Measurements from ENCODE around the gene NPRL2.

Gene NPRL2

DNA sequence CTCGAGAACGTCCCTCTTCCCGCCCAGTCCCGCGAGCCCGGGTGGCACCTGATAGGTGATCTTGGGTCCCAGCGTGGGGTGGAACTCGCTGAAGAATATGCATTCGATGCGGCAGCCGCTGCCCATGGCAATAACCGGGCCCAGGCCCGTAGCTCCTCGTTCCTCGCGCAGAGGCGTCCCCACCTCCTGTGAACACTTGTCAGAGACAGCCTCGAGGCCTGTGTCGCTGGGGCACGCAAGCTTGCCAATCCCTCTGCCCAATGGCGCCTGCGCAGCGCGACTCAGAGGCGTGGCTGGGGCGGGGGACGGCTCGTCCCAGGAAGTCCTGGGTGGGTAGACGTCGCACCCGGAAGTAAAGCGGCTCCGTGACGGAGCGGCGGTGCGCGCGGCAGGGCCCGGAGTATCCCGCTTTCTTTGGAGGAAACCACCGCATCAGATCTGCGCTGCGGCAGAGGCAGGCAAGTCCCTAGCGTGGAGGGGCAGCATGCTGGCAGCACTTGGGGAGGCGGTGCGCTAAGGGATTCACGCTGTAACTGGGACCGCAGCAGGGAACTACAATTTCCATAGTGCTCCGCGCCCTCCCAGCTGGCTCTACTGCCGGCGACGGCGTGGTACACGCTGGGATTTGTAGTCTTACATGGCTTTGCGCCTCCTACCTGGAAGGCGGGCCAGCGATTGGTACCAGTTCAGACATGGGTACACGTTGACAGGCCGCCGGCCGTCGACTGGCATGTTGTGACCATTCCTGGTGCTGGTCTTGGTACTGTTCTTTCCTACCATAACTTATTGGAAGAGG is at the start of gene NPRL2, which contains the start of gene CYB561D2:
Gene NPRL2, minus strand, starts transcription at position 249 of the 796 bp plus-strand sequence. Its CDS starts 123 bp downstream, at position 126.
Gene CYB561D2, plus strand, starts transcription at position 336 of the 796 bp plus-strand sequence. CDS start 572 bp downstream, outside the sequence.
- DNase-seq = peak; percentile 99

DNA sequence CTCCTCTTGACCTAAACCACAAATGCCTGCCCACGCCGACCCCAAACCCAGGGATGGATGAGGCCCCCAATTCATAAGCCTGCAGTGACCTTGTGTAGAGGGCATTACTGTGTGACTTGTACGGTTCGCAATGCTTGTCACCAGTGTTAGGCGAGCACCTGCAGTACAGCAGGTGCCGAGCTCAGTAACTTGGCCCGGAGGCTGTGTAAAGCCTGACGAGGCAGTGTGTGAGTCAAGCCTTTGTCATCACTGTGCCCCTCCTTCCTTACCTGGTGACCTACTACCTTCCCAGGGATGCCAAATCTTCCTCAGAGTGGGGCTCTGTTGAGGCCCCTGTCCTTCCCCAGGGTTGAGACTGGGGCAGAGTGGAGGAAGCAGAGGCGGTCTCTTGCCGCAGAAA is 45.9 kb upstream of the NPRL2 start:
- no peak for DNase-seq

GRCh38 chr3:50395070-50395860 is 44.7 kb upstream of the NPRL2 start:
- no peak for DNase-seq

DNA sequence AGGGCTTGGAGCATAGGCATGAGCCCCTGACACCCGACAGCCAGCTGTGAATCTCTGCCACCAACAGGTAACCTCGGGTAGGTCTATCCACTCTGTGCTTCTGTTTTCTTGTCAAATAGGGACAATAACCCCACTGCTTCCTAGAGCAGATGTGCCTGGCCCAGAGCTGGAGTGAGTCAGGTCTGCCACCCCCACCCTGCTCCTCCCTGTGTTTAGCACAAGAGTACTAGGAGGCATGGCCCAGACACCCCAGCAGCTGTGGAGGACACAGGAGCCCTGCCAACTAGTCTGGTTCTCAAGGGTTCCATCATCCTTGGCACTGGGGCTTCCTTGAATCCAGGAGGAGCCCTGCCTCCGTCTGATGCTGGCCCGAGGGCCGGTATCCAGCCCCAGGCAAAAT is 42.5 kb upstream of the NPRL2 start:
- DNase-seq = no peak

DNA sequence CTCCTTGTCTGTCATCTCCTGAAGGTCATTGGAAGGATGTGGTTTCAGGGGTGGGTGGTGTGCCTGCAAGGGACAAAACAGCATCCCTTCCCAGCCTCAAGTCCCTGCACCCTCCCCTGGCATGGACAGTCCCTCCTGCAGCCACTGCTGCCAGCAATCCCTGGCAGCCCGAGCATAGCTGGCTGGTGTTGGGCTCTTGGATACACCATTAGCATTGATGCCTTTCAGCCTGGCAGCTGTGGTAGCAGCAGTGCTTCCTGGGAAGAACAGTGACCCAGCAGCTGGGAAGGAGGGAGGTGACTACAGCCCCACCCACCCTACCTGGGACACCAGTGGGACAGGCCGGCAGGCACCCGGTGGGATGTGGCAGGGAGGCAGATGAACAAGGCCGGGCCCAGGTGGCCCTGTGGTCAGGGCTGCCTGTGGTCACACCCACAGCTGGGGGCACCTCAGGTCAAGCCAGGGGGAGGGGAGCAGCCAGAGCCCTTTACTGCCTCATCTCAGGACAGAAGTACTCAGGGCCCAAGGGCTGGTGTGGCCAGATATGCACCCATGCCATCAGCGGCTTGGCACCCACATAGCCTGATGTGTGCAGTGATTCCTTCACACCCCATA is 41.6 kb upstream of the NPRL2 start:
- DNase-seq = no peak

- peak; percentile 53 for DNase-seq
These were observed 40.1 kb upstream of the NPRL2 start for GRCh38 chr3:50390508-50391224.

DNA sequence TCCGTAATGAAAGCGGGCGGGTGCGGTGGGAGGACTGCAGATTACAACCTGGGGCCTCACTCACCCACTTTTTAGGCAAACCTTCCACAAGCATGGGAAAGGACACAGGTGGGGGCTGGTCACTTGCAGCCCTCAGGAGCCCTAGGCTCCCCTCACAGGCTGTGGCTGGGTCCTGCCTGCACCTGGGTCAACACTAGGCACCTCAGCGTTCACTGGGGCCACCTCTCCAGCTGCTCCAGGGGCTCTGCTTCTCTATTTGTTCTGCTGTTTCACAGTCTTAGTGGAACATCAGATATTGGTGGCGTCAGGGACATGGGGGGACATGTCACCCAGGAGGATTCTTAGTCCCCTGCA is 38.8 kb upstream of the NPRL2 start:
- DNase-seq = no peak

- DNase-seq = peak; percentile 79
These were observed 38.3 kb upstream of the NPRL2 start for GRCh38 chr3:50388720-50389413.

DNA sequence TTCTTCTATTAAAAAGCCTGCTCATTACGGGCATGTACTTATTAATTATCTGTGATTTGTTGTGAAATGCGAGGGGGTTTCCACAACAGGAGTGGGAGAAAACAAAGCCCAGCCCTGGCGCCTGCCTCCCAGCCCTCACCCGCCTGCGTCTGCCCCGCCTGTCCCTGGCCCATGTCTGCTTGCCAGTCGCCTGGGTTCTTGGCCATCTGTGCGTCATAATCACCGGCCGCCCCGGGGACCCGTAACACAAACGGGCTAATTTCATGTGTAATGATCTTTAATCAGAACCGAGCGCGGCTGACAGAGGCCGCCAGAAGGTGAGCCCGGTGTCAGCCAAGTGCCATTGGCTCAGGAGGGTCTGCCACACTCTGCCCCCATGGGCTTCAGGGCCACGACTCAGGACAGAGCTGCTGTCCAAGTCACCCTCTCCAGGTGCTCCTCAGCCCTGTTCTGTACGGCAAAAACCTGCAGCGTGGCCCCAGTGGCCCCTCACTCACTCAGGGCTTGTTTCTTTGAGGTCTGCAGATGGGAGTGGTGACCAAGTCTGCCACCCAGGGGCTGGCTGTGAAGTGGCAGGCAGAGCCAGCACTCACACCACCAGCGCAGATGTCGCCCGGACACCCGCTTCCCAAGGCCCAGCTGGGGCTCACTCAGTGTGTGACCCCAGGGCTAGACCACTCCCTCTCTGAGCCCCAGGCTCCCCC is 37.6 kb upstream of the NPRL2 start:
- DNase-seq = peak; percentile 91

GRCh38 chr3:50385754-50386153 is 35.2 kb upstream of the NPRL2 start:
- DNase-seq = no peak

DNA sequence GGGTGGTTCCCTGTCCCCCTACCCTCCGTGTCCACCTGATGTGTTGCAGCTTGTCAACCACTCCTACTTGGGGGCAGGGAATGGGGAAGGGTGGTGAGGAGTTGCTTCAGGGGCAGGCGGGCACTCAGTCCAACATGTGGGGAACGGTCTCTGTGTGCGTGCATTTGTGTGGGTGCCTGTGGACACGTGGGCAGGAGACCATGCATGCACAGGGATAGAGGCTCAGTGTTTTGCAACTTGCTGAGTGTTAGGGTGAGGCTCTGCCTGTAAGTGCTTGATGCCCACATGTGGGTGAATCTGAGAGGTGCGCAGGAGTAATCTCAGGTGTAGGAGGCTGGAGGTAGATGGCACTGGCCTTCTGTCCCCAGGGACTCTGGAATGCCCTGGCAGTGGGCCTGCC is 33.2 kb upstream of the NPRL2 start:
- no peak for DNase-seq

DNA sequence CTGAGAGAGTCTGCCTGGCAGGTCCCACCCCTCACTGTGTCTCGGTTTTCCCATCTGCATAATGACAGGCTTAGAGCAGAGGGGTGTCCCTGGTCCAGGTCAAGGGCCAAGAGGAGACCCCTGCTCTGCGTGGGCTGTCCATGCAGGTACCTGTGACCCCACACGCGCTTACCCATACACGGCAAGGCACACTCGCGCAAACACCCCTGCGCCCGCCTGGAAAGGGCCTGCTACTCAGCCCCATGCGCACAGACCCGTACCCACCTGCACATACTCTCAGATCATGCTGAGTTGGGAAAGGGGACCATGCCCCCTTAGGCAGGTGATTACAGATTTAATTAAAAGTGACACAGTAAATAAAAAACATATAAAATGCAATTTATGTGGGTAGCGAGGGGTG is 32.1 kb upstream of the NPRL2 start:
- DNase-seq = peak; percentile 44

DNA sequence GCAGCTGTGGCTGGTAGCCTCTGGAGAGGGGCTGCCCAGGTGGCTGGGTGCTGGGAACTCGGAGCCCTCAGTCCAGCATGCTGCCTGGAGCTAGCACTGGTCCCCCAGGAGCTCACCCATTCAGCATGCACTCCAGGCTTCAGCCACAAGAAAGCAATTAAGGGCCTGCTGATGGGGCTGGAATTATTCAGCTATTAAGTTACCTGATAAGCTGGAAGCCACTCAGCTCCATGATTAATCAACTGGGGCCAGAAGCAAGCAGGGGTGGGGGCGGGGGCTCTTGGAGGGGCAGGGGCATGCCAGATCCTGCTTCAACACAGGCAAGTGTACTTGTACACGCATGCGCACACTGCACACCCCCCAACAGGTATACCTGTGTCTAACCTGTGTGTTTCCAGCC is 30.8 kb upstream of the NPRL2 start:
- DNase-seq = no peak

DNA sequence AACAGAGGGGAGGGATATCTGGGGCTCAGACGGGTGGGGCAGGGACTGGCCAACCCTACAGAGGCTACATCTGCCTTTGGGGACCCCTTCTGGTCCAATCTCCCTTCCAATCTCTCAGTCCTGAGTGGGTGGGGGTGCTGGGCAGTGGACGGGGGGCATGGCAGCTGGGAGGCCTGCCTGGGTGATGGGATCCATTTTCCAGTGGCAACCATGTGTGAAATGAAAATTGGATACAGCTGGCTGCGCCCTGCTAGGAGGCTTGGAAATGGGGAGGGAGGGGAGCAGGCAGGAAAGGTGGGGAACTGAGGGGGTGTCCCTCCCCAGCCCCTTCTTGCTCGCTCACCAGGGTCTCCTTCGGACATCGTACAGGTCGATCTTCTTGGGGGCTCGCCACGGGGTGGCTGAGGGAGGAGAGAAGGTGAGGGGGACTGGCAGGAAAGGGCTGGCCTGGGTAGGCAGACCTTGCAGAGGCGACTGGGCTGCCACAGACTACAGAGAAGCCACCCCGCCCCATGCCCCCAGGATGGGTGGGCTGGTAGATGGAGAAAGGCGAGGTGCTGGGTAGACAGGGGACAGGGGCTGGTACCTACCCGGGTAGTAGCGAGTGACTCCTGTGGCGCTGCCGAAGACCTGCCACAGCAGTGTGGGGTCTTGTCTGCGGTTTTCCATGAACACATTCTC is 30.0 kb upstream of the NPRL2 start:
- peak; percentile 60 for DNase-seq

- no peak for DNase-seq
These were observed 28.2 kb upstream of the NPRL2 start for GRCh38 chr3:50378757-50379156.

DNA sequence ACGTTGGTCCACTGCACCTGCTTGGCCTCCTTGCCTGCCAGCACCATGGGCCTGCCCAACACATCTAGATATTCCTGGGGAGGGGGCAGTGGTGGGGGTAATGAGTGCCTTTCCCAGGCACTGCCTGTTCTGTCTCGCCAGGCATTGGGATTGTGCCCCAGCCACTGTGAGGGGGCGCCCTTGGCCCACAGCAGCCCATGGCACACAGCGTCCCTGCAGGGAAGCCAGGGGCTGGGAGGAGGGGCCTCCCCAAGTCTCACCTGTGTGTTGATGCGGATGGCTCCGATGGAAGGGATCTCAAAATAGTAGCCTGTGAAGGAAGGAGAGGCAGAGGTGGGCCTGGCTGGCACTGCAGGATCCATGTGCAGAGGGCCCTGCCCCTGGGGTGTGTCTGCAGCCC is 27.4 kb upstream of the NPRL2 start:
- no peak for DNase-seq

GRCh38 chr3:50375258-50375931 is 24.8 kb upstream of the NPRL2 start:
- DNase-seq = no peak

DNA sequence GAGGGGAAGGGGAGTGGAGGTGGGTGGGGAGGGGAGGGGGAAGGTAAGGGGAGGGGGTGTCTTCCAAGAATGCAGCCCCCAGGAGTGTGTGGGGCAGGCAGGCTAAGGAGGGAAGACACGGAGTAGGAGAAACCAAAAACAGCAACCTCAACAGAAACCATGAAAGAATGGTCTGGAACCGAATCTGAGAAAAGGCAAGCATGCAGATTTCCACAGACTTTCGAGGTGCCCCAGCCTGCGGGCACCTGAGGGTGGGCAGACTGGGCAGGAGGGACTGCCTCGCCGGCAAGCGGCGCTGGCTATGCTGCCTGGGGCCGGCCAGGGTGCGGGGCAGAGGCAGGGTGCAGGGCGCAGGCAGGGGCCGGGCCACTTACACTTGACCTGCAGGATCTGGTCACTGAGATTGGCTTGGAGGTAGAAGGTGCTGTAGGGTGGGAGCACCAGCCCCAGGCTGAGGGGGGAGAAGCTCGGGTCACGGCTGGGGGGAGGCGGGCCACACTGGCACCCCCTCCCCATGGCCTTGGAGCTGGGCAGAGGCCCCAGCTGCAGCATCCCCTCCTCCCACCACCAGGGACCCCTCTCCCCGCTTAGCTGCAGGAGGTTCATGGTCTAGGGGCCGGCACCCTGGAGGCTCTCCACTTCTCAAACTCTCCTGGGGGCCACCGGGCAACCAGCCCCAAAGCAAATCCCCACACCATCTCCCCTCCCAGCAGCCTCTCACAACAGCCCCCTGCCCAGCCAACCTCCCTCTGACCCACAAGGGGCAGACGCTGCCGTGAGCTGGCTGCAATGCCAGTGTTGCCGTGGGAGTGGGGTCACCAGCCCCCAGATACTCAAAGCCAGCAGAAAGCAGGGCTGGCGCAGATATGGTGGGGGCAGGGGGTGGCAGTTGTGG is 24.0 kb upstream of the NPRL2 start:
- DNase-seq = peak; percentile 42

Measured in retina (tissue), 1 donor.